ENCODE results near the gene GPR15LG.
A peak's percentile ranks its signal among the peaks of the same experiment; 100 is the strongest.
"Not testable (repeated sequence)": the region's sequence is repeated elsewhere in the genome, so short reads cannot be mapped to it uniquely, and the experiment has no call there.

GPR15LG gene

GRCh38 chr10:84173501-84173929 is at the start of gene GPR15LG:
Gene GPR15LG, plus strand, starts transcription at chr10:84173801. Its CDS starts 51 bp downstream, at chr10:84173852.
- DNase-seq (ENCODE audit: low spot score) = no peak

- DNase-seq (ENCODE audit: low spot score) = not testable (repeated sequence)
Measured at GRCh38 chr10:84125910-84126784, 47.5 kb upstream of the GPR15LG start.

GRCh38 chr10:84126785-84127167 is 46.8 kb upstream of the GPR15LG start:
- DNase-seq (ENCODE audit: low spot score) = no peak

GRCh38 chr10:84135836-84136235 is 37.8 kb upstream of the GPR15LG start:
- DNase-seq (ENCODE audit: low spot score) = peak; percentile 93

GRCh38 chr10:84137811-84138210 is 35.8 kb upstream of the GPR15LG start:
- no peak for DNase-seq (ENCODE audit: low spot score)

GRCh38 chr10:84138478-84139125 is 35.0 kb upstream of the GPR15LG start:
- DNase-seq (ENCODE audit: low spot score) = no peak

- peak; percentile 97 for DNase-seq (ENCODE audit: low spot score)
Measured at GRCh38 chr10:84139126-84140035, 34.2 kb upstream of the GPR15LG start, which contains the start of gene GHITM. Gene GHITM, plus strand, starts transcription at chr10:84139509. Its CDS starts 1,992 bp downstream, at chr10:84141501.

GRCh38 chr10:84140036-84140379 is 33.6 kb upstream of the GPR15LG start:
- DNase-seq (ENCODE audit: low spot score) = peak; percentile 35

- no peak for DNase-seq (ENCODE audit: low spot score)
Measured at GRCh38 chr10:84147347-84147746, 26.3 kb upstream of the GPR15LG start.

- peak; percentile 17 for DNase-seq (ENCODE audit: low spot score)
Measured at GRCh38 chr10:84148006-84148597, 25.5 kb upstream of the GPR15LG start.

- no peak for DNase-seq (ENCODE audit: low spot score)
Measured at GRCh38 chr10:84149854-84150253, 23.7 kb upstream of the GPR15LG start.

GRCh38 chr10:84152769-84153168 is 20.8 kb upstream of the GPR15LG start:
- DNase-seq (ENCODE audit: low spot score) = no peak

GRCh38 chr10:84155521-84155920 is 18.1 kb upstream of the GPR15LG start:
- no peak for DNase-seq (ENCODE audit: low spot score)

- no peak for DNase-seq (ENCODE audit: low spot score)
Measured at GRCh38 chr10:84156009-84156408, 17.6 kb upstream of the GPR15LG start.

GRCh38 chr10:84156768-84157167 is 16.8 kb upstream of the GPR15LG start:
- peak; percentile 11 for DNase-seq (ENCODE audit: low spot score)

- DNase-seq (ENCODE audit: low spot score) = no peak
Measured at GRCh38 chr10:84158061-84158460, 15.5 kb upstream of the GPR15LG start.

GRCh38 chr10:84158550-84158949 is 15.1 kb upstream of the GPR15LG start:
- DNase-seq (ENCODE audit: low spot score) = no peak

GRCh38 chr10:84159076-84159685 is 14.4 kb upstream of the GPR15LG start:
- peak; percentile 12 for DNase-seq (ENCODE audit: low spot score)

- DNase-seq (ENCODE audit: low spot score) = no peak
Measured at GRCh38 chr10:84160663-84161362, 12.8 kb upstream of the GPR15LG start.

GRCh38 chr10:84163996-84164395 is 9.6 kb upstream of the GPR15LG start:
- no peak for DNase-seq (ENCODE audit: low spot score)

GRCh38 chr10:84164442-84164841 is 9.2 kb upstream of the GPR15LG start:
- no peak for DNase-seq (ENCODE audit: low spot score)
